HG03108 (cell line): ENCODE measurements around the gene SMG6.

ENCODE experiments used
- ATAC-seq: cut with Tn5 transposase; IDR thresholded peaks from one replicate; pipeline ENCODE4 v1.9.1; 2021; ENCODE audit warnings: moderate library complexity; ENCODE audit not compliant: unreplicated experiment

Gene SMG6

DNA sequence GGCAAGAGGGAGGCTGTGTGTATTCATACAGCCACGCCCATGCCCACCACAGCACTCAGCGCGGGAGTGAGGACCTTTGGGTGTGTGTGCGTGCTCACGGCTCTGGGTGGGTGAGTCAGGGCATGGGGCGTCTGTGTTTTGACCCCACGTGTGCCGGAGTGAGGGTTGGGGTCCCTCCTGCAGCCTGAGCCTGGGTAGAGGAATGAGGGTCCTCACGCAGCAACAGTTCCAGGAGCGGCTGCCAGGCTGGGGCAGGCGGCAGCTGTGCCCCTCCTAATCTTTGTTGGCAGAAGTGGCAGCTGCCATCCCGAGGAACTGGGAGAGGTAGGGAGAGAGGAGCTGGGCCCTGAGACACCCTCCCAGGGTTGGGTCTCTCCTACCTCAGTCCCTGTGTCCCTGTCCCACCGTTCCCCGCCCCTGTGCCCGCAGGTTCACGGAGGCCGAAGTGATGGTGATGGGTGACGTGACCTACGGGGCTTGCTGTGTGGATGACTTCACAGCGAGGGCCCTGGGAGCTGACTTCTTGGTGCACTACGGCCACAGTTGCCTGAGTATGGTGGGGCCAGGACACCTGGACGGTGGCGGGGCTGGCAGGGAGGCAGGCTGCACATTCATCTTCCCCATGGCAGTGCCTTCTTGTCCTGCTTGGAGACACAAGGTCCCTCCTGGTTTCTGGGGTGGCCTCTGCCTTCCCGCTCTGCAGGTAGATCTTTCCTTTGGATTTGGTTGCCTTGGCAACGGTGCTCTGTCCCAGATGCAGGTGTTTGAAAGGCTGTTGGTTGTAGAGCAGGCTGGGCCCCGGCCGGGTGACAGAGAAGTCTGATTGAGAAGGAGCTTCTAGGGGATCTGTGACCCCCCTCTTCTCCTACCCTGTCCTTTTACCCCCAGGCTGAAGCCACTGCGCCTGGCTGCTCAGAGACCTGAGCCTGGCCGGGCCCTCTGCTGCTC is 267.8 kb downstream of the SMG6 start:
- ATAC-seq, result no peak

- ATAC-seq, result no peak
Measured at GRCh38 chr17:2034806-2035540, 268.6 kb downstream of the SMG6 start.

- no peak for ATAC-seq
Measured at GRCh38 chr17:2034157-2034556, 269.4 kb downstream of the SMG6 start.

DNA sequence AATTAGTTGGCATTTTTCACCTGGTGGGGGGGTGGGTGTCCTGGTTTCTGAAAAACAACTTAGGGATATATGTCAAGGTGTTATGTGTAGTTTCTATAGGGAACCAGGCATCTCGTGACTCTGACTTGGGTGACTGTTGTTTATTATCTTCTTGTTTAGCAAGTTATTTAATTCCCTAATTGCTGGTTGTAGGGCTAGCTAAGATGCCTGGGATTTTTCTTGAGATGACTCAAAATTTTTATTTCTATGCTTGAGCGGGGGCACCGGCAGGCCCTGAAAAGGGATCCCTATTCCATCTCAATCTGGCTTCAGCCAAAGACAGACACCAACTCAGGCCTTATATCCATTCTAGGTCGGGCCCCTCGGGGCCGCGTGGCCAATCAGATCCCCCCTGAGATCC is 270.4 kb downstream of the SMG6 start:
- no peak for ATAC-seq

DNA sequence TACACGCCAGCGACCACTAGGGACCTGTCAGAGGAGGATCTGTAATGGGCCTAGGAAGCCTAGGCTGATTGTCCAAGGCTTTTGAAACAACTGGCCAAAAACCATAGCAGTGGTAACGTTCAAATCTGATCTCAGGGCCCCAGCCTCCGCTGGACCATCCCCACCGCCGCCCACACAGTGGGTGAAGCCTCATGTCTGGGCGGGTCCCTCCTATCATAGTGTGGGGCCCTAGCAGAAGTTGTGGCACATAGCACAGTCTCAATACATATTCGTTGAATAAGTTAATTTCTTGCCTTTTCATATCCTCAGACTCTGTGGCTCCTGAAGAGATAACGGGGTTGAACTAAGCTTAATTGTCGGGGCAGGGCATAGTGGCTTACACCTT is 272.8 kb downstream of the SMG6 start:
- ATAC-seq, result no peak

DNA sequence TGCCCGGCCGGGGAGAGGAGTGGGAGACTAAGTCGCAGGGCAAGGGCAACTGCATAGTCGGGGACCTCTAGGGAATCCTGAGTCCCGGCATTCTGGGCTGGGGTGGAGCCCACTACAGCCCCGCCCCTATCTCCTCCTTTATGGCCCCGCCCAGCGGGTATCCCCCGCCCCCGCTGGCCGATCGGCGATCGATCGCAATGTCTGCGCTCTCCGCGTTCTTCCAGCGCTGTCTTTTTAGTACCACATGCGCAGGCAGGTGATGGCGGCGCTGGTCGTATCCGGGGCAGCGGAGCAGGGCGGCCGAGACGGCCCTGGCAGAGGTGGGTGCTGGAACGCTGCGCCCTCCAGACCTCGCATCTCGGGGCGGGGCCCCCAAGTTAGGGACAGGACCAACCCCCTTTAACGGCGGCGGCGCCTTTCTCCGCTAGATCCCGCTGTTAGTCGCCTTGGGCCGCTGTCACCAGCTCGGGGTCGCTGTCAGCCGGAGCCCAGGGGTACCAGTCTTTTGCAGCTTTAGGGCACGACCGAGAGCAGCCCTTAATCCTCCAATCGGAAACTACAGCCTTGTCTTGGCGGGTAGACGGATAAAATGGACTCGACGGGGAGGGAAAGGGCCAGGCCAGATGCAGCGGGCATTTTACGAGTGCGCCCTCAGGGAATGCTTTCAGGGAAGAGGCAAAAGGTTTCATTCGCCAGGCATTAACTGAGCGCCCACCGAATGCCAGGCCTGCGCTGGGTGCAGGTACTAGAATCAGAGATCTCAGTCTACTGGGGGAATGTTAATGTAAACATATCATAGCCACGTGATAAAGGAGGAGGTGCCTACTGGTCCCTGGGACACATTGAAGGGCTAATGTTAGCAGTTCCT is 273.4 kb downstream of the SMG6 start, which contains the start of gene DPH1:
Gene DPH1 (plus strand): TSS at position 243 of the 868 bp plus-strand sequence. CDS start 17 bp downstream, at position 260.
- peak; percentile 71 for ATAC-seq

DNA sequence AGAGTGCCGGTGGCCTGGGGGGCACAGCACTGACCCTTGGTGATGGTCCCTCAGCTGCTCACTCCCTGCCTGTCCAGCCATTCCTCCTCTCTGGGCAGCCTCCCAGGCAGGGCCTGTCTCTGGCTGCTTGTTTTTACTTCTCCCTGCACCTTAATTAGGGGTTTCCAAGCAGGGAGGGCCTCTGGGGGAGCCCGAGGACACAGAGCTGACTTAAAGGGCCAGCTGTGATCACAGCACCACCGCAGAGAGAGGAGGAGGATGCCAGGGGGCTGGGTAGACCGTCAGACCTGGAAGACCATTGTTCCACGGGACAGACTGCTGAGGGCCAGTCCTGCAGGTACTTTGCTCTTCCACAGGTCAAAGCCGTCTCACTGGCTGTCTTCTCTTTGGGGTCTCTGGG is 274.8 kb downstream of the SMG6 start:
- ATAC-seq, result no peak

GRCh38 chr17:2028234-2028614 is 275.4 kb downstream of the SMG6 start:
- no peak for ATAC-seq

GRCh38 chr17:2027528-2028233 is 275.9 kb downstream of the SMG6 start:
- ATAC-seq, result no peak

- no peak for ATAC-seq
Measured at GRCh38 chr17:2025622-2026309, 277.8 kb downstream of the SMG6 start.

DNA sequence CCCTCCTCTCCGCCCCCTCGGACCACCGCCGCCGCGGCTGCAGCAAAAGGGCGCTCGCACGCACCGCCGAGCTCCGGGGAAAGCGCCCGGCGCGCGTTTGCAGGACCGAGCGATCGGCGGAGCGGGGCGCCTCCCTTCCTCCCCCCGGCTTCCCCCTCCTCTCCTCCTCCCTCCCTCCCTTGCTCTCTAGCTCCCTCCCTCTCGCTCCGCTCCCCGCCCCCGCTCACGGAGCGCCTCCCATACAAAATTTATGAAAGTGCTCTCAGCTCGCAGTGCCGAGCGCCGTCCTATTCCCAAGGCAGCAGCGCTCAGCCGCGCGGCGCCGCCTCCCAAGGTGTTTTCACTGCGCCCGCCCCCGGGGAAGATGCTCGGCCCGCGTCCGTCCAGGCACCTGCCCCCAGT is 278.4 kb downstream of the SMG6 start, which contains the start of gene RTN4RL1:
Gene RTN4RL1 (minus strand): TSS at position 115 of the 402 bp plus-strand sequence. CDS start 469 bp downstream, outside the sequence.
- no peak for ATAC-seq

DNA sequence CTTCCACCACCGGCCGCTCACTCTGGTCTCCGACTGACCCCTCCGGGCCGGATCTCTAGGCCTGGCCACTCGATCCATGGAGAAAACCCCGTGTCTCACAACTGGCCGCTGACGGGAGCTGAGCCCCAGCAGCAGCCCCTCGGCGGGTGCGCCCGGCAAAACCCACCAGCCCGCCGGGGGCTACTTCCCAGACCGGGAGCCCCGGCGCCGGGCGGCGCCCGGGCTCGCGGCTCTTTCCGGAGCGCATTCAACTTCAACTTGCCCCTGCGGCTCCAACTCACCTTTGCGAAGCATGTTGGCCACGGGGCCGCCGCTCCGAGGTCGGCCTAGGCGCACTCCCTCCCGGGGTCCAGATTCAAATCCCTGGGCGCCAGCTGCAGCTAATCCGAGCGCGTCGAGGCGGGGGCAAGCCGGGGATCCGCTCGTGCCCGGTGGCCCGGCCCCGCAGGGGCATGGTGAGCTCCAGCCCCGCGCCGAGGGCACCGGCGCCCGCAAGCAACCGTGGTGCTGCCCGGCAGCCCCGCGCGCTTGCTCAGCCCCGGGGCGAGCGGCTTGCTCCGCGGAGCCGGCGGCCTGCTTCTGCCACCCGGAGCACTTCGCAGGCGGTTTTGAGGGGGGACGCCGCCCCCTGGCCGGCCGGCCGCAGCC is 278.9 kb downstream of the SMG6 start:
- ATAC-seq, result no peak

GRCh38 chr17:2023692-2024571 is 279.7 kb downstream of the SMG6 start:
- ATAC-seq, result no peak

- no peak for ATAC-seq
Measured at GRCh38 chr17:2023256-2023655, 280.3 kb downstream of the SMG6 start.

GRCh38 chr17:2022647-2023240 is 280.8 kb downstream of the SMG6 start:
- ATAC-seq, result no peak

DNA sequence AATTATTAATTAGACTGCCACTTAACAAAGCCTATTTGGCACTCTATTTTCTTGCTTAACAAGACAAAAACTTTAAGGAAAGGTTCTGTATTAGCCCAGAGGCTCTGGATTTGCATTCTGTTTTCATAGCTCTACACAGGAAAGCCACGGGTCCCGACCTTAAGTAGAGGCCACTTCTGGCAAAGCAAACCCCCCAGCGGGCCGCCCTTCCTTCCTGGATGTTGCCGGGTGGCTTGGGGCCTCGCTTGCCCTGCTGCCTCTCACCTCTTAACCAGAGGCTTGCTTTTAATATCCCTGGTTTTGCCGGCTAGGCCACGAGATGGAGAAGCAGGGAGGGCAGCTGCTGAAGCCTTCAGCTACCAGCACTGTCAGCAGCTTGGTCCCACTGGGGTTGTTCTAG is 282.9 kb downstream of the SMG6 start:
- no peak for ATAC-seq

DNA sequence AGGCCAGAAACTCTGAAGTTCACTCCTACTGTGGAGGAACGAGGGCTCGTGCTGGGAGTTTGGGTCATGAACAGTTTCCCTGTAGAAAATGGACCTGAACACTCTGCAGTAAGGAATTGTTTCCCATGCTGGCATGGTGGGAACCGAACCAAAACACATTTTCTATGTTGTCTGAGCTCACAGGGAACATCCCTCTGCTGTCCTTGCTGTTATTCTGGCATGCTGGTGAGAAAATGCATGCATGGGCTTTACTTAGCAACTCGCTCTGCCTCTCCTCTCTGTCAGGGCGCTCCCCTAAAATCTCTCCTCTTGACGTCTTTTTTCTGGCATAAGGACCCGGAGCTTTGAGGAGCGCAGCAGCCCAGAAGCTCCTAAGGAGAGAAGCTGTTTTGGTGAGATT is 283.9 kb downstream of the SMG6 start:
- ATAC-seq, result no peak
